22Rv1 (cell line): Measurements from ENCODE around the gene GFOD2.

Experiments
- H3K27ac ChIP-seq: fragments of 450-650 bp; 2 replicates; pipeline ENCODE4 v1.5.1; 2017
- ZFX ChIP-seq: fragments of 450-650 bp; IDR thresholded peaks from 2 replicates; pipeline ENCODE4 v1.6.1; 2017; ENCODE audit warnings: antibody characterized with exemption, borderline replicate concordance
- TF ChIP-seq, protein P1 (sequence below): fragments of 450-650 bp; IDR thresholded peaks from 2 replicates; pipeline ENCODE4 v1.5.1; 2017; ENCODE audit warnings: mild to moderate bottlenecking

The GFOD2 gene

DNA sequence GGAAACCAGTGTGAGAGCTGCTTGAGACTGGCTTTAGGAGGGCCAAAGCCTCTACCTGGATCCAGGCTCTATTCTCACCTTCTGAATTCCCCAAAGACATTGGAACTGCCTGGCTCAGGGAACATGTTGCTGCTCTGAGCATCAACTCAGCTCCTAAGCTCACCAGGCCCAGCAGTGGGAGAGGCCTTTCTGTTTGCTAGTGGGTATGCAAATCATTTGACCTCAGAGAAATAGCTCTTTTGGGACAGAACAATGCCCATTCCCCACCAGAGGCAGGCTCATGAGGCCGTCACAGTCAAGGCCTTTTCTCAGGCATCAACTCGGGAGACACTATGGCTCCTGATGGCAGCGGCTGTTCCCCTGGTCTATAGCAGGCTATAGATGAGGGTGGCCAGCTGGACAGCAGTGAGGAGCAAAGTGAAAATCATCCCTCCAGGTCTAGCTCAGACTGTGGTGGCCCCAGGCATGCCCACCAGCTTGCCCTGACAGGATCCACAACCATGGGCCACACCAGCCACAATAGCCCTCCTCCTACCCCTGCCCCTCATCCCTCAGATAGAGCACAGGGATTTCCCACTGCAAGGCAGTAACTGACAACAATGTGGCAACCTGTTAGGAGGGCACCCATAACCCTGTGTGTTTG lies 30.4 kb upstream of the GFOD2 start:
- no peak for TF ChIP-seq ZFX
- TF ChIP-seq, protein P1, sequence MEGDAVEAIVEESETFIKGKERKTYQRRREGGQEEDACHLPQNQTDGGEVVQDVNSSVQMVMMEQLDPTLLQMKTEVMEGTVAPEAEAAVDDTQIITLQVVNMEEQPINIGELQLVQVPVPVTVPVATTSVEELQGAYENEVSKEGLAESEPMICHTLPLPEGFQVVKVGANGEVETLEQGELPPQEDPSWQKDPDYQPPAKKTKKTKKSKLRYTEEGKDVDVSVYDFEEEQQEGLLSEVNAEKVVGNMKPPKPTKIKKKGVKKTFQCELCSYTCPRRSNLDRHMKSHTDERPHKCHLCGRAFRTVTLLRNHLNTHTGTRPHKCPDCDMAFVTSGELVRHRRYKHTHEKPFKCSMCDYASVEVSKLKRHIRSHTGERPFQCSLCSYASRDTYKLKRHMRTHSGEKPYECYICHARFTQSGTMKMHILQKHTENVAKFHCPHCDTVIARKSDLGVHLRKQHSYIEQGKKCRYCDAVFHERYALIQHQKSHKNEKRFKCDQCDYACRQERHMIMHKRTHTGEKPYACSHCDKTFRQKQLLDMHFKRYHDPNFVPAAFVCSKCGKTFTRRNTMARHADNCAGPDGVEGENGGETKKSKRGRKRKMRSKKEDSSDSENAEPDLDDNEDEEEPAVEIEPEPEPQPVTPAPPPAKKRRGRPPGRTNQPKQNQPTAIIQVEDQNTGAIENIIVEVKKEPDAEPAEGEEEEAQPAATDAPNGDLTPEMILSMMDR, result no peak
- no peak overlapping the region for H3K27ac ChIP-seq

DNA sequence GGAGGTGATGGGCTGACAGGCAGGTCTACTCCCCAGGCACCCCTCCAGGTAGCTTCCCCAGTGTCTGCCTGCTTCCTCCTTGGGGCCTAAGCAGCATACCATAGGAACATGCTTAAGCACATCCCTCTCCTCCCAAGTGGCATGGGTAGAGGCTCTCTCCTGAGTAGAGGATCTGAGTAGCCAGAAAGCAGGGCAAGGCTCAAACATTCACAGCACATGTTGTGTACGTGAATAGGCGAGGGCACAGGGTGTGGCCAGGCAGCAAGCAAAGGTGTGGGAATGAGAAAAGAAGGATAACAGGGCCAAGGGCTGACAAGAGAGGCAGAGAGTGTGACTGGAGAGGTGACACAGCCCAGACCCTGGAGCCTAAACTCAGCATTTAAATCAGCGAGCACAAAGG lies 29.7 kb upstream of the GFOD2 start:
- no peak overlapping the region for H3K27ac ChIP-seq

DNA sequence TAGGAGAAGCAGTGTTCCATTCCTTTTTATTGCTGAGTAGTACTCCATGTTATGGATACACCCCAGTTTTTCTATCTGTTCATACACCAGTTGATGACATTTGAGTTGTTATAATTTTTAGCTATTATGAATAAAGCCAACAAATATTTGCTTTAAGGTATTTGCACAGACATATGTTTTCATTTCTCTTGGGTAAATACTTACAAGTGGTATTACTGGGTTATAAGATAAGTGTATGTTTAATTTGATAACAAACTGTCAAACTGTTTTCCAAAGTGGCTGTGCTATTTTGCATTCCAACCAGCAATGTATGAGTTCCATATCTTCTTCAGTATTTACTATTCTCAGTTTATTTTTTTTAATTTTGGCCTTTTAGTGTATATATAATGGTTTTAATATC lies 27.7 kb upstream of the GFOD2 start:
- H3K27ac ChIP-seq, result no peak overlapping the region
- TF ChIP-seq, protein P1, result no peak
- no peak for TF ChIP-seq ZFX

More for the DNA sequence above, 29.7 kb upstream of the GFOD2 start:
- TF ChIP-seq, protein P1, result no peak
- TF ChIP-seq ZFX, result no peak

DNA sequence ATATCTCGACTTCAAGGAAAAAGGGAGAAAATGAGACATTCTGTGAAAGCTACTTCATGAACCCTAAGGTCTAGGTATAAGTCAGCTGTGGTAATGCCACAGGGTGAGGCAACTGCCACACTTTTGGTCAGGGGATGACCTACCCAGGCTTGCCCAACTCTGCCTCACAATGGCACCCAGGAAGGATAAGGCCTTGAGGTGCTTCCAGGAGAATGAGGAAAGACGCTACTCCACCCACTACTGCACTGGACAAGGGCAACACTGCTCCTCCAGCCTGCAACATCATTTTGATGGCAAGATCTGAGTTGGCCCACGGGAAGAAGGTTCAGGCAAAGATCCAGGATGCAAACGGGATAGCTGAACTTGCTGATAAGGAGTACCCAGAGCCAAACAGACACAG lies 22.0 kb upstream of the GFOD2 start:
- TF ChIP-seq ZFX, result no peak
- TF ChIP-seq, protein P1, result no peak

DNA sequence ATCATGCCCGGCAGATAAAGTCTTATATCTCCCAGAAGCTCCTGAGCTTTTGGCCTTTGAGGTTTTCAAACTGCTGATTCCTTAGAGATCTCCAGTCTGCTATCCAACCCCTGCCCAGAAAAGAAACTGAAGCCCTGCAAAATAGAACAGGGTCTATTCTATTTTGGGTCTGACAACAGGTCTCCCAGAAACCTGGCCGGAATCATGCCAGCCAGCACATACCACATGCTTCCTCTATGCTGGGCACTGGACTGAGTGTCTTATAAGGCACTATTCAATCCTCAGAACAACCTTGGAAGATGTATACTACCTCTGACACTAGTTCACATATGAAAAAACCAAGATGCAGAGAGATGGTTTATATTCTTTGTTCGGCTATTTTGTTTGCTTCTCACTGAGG lies 21.3 kb upstream of the GFOD2 start:
- TF ChIP-seq ZFX, result no peak
- TF ChIP-seq, protein P1, result no peak
- H3K27ac ChIP-seq, result no peak overlapping the region

More for the DNA sequence above, 22.0 kb upstream of the GFOD2 start:
- H3K27ac ChIP-seq, result no peak overlapping the region

DNA sequence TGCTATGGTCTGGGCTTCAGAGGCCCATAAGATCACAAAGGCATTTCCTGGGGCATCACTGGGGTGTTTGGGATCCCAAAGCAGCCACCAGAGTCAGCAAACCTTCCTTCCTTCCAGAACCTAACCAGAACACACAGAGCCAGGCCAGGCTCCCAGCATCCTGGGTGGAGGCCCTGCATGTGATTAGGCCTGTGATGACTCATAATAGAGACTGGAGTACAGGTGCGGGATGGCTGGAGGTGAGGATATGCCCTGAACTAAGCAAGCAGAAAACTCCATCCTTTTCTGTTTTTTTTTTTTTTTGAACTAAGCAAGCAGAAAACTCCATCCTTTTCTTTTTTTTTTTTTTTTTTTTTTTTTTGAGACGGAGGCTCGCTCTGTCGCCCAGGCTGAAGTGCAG lies 17.7 kb upstream of the GFOD2 start:
- no peak for TF ChIP-seq ZFX
- TF ChIP-seq, protein P1, result no peak
- no peak overlapping the region for H3K27ac ChIP-seq

DNA sequence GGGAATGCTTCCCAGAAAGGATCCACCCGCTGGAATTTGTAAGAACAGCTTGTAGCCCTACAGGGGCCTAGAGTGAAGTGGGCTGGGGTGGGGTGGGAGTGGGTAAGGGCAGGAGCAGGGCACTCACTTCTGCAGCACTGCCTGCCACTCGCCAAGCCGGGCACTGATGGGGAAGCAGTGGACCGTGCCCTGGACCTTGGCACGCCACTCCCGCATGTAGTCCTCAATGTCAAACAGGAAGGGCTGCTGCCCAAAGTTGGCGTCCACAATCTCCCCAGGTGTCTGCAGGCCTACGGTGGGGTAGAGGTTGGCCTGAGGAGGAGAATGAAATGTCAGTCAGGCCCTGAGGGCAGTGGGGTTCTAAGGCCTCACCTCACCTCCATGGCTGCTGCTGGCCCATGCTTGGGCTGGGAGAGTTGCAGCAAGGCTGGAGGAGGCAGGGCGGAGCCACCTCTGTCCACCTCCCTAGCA lies 15.7 kb upstream of the GFOD2 start:
- TF ChIP-seq ZFX, result no peak
- TF ChIP-seq, protein P1, result no peak
- no peak overlapping the region for H3K27ac ChIP-seq
